Activated T-cell treated with anti-CD3 and anti-CD28 coated beads, Interleukin-2, amount 50 U/mL, for 24 hours (primary cell): ENCODE results near the gene CNN3.

Source experiments
- DNase-seq: peaks from one replicate; pipeline ENCODE4 v3.0.0-alpha.2; 2020
- H3K27ac Mint-ChIP-seq: 2 replicates; pipeline ENCODE4 v1.8.0; 2020; ENCODE audit warnings: mild to moderate bottlenecking, mixed read lengths
- H3K27me3 Mint-ChIP-seq: 2 replicates; pipeline ENCODE4 v1.8.0; 2020; ENCODE audit warnings: mixed read lengths
- H3K36me3 Mint-ChIP-seq: 2 replicates; pipeline ENCODE4 v1.8.0; 2020; ENCODE audit warnings: low read depth, mixed read lengths
- H3K4me1 Mint-ChIP-seq: 2 replicates; pipeline ENCODE4 v1.8.0; 2020; ENCODE audit warnings: low read depth, mixed read lengths
- H3K4me3 Mint-ChIP-seq: 2 replicates; pipeline ENCODE4 v1.8.0; 2020; ENCODE audit warnings: mild to moderate bottlenecking, moderate library complexity, mixed read lengths
- H3K9me3 Mint-ChIP-seq: 2 replicates; pipeline ENCODE4 v1.8.0; 2020; ENCODE audit warnings: mixed read lengths

Gene CNN3

GRCh38 chr1:94852788-94853187 is 74.1 kb downstream of the CNN3 start:
- no peak overlapping the region for H3K4me3 Mint-ChIP-seq
- no peaks in the 10 kb centered on the region for H3K36me3 Mint-ChIP-seq
- no peaks in the 10 kb centered on the region for H3K27me3 Mint-ChIP-seq
- no peak for DNase-seq
- H3K4me1 Mint-ChIP-seq = no peaks in the 10 kb centered on the region
- H3K9me3 Mint-ChIP-seq = no peaks in the 10 kb centered on the region
- H3K27ac Mint-ChIP-seq = no peak overlapping the region

- no peak for DNase-seq
- Mint-ChIP-seq H3K27me3 (no peaks in the 10 kb centered on the region), H3K36me3 (no peaks in the 10 kb centered on the region), H3K4me1 (no peaks in the 10 kb centered on the region), H3K4me3 (no peak overlapping the region), H3K27ac (no peak overlapping the region), H3K9me3 (no peaks in the 10 kb centered on the region)
These were observed 75.3 kb downstream of the CNN3 start for GRCh38 chr1:94851571-94851970.
